ENCODE data around the gene SLCO2B1. TPM values are rescaled to one million over a fixed set of nuclear protein-coding genes. Genes with fewer than 3 reads are reported as not detected.

Gene SLCO2B1
- total and polyA plus RNA-seq, 2 of the 8 experiments (the other 6 are each of a cell fraction or from before 2014, with no cell fraction given) = 0.03 TPM; not detected in 1

DNA sequence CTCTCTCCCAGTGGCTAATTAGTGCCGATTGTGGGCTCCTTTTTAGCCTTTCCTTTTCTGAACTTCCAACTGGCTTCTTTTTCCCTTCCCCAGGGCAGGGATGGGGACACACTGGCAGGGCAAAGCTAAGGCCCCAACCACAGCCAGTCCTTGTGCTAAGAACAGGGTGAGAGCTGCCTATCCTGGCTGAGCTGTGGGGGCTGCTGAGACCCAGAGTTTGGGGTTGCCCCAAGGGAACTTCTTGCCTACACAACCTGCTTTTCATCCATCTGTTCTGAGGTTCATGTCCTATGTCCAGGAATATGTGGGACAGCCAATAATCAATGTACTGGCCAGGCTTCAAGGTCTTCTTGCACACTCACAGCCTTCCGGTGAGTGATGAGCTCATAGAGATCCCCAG, 79.7 kb downstream of the SLCO2B1 start:
- Histone ChIP-seq H2BK15ac (ENCODE audit: low read length) (no peak overlapping the region), H3K79me1 (ENCODE audit: low read depth, low read length) (no peaks in the 10 kb centered on the region), H3K18ac (ENCODE audit: extremely low read depth, low read length) (no peak overlapping the region), H3K56ac (replicated peaks; ENCODE audit: insufficient read length, low read depth, low read length) (no peak overlapping the region), H3K4me2 (ENCODE audit: insufficient read depth in 1 of 2, low read depth in 2 of 2, low read length in 2 of 2) (no peak overlapping the region), H4K8ac (ENCODE audit: extremely low read depth, insufficient read depth, low read length) (no peak overlapping the region), H2AK5ac (ENCODE audit: low read depth, low read length) (no peak overlapping the region), H3K4ac (replicated peaks; ENCODE audit: insufficient read length, low read depth, low read length) (no peak overlapping the region), H2BK12ac (ENCODE audit: low read depth, low read length) (no peak overlapping the region), H2BK20ac (ENCODE audit: low read length) (no peak overlapping the region), H3K27ac (ENCODE audit: low read depth, low read length) (no peak overlapping the region), H3K4me1 (replicated peaks in 1 of 4; ENCODE audit: control insufficient read depth in 3 of 4, insufficient read depth in 4 of 4, low read length in 3 of 4) (no peaks in the 10 kb centered on the region; a peak in 2 of 7 replicates), H3K23me2 (ENCODE audit: low read depth, low read length) (no peaks in the 10 kb centered on the region; the same call in 1 of the 2 replicates), H4K91ac (replicated peaks; ENCODE audit: insufficient read length, low read length) (no peak overlapping the region), H2BK120ac (replicated peaks; ENCODE audit: low read depth, low read length) (no peak overlapping the region), H4K5ac (ENCODE audit: insufficient read length, low read depth, low read length) (no peak overlapping the region), H3K79me2 (ENCODE audit: control insufficient read depth in 1 of 2, insufficient read depth in 2 of 2, low read length in 2 of 2) (no peaks in the 10 kb centered on the region), H3K9ac (replicated peaks in 1 of 4; ENCODE audit: extremely low read depth in 1 of 4, low read depth in 3 of 4, low read length in 3 of 4) (no peak overlapping the region), H3K9me3 (ENCODE audit: insufficient read depth in 2 of 2, low read depth in 1 of 2, low read length in 1 of 2) (no peaks in the 10 kb centered on the region), H3K14ac (ENCODE audit: insufficient read length) (no peak overlapping the region), H2BK5ac (ENCODE audit: low read depth, low read length) (no peak overlapping the region), H3K36me3 (ENCODE audit: control insufficient read depth in 2 of 4, insufficient read depth in 4 of 4, low read length in 3 of 4) (no peaks in the 10 kb centered on the region), H2AFZ (ENCODE audit: low read length) (no peak overlapping the region), H3K4me3 (ENCODE audit: extremely low read depth in 1 of 4, insufficient read depth in 2 of 4, low read depth in 3 of 4, low read length in 4 of 4) (no peak overlapping the region), H3K27me3 (replicated peaks in 1 of 4; ENCODE audit: control insufficient read depth in 3 of 4, extremely low read depth in 1 of 4, insufficient read depth in 3 of 4, low read length in 3 of 4) (no peaks in the 10 kb centered on the region), H4K20me1 (replicated peaks in 1 of 2; ENCODE audit: control insufficient read depth in 1 of 2, insufficient read depth in 2 of 2, low read length in 2 of 2) (no peaks in the 10 kb centered on the region), H3K23ac (ENCODE audit: insufficient read length) (no peak overlapping the region)
- WGBS, 2 experiments (ENCODE audit: extremely low coverage in 1 of 2, insufficient coverage in 1 of 2, insufficient read length in 1 of 2, insufficient replicate concordance in 2 of 2, low coverage in 1 of 2, low lambda C conversion rate in 2 of 2, missing lambda C conversion rate in 1 of 2) = 96% methylated on average over 2 of the region's 2 CpGs; no CpG with 5 or more reads in 1 of the 2 experiments
- DNase-seq (ENCODE audit: low read depth in 1 of 2, low spot score in 2 of 2) (no peak), FAIRE-seq (no peak)
- CTCF ChIA-PET (ENCODE audit: partially characterized antibody) = interaction anchor here (1.2 to 45.7 kb wide), 8 partner anchors 10 to 85 kb away, joined by 3 to 952 read pairs (median 6); partner anchors contain the start of genes SLCO2B1 and TPBGL
- POLR2A ChIA-PET (ENCODE audit: partially characterized antibody) = no interaction called here
- TF ChIP-seq HDAC2 (IDR thresholded peaks at IDR 0.05; ENCODE audit: borderline replicate concordance in 1 of 2, low read depth in 2 of 2, low read length in 2 of 2) (no peak), EP300 (IDR thresholded peaks at IDR 0.05; ENCODE audit: borderline replicate concordance in 1 of 2, low read depth in 2 of 2, low read length in 2 of 2) (no peak), TAF1 (IDR thresholded peaks at IDR 0.05; ENCODE audit: low read depth, low read length) (no peak), SRF (IDR thresholded peaks at IDR 0.05; ENCODE audit: low read depth, low read length) (no peak), ZNF274 (IDR thresholded peaks at IDR 0.05; ENCODE audit: borderline replicate concordance, extremely low read depth, low read length) (no peak), GTF2F1 (IDR thresholded peaks at IDR 0.05; ENCODE audit: borderline replicate concordance, low read depth, low read length) (no peak)

Measured in H1 (cell line).